Dermis microvascular lymphatic vessel endothelial cell (primary cell): ENCODE results near the gene RAB28. TPM values are rescaled to one million over a fixed set of nuclear protein-coding genes. Genes with fewer than 3 reads are reported as not detected.
"Not testable (repeated sequence)": the region's sequence is repeated elsewhere in the genome, so short reads cannot be mapped to it uniquely, and the experiment has no call there.

Experiments used
- DNase-seq, 2 donors: peaks; one replicate each; pipeline versions ENCODE4 v3.0.0 to v3.0.0-alpha.2; 2010; ENCODE audit warnings: low read depth in 2 of 2
- total RNA-seq: library from RNA; depleted of rRNA; stranded (reverse); fragments of >200 nt; gene quantifications from 2 replicates; pipeline ENCODE4 v1.2.1, GENCODE V29; 2014

Gene RAB28
- total RNA-seq, 1 donor from 2014 or later: 8.9 TPM

DNA sequence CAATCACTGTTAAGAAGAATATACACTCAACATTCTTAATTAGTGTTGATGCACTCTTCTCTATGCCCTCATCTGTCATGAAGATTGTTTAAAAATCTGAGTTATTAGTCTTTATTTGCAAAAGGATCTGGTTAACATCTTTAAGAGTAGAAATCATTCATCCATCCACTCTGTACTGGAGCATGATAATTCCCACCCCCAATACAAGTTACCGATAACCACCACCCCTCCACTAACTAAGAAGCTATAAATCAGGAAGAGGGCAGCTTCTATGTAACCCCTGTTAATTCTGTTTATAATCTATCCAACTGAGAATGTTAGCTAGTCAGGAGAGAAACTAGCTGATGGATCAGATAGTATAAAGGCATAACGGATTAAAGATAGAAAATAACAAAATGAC, 34.5 kb downstream of the RAB28 start:
- no peak for DNase-seq

DNA sequence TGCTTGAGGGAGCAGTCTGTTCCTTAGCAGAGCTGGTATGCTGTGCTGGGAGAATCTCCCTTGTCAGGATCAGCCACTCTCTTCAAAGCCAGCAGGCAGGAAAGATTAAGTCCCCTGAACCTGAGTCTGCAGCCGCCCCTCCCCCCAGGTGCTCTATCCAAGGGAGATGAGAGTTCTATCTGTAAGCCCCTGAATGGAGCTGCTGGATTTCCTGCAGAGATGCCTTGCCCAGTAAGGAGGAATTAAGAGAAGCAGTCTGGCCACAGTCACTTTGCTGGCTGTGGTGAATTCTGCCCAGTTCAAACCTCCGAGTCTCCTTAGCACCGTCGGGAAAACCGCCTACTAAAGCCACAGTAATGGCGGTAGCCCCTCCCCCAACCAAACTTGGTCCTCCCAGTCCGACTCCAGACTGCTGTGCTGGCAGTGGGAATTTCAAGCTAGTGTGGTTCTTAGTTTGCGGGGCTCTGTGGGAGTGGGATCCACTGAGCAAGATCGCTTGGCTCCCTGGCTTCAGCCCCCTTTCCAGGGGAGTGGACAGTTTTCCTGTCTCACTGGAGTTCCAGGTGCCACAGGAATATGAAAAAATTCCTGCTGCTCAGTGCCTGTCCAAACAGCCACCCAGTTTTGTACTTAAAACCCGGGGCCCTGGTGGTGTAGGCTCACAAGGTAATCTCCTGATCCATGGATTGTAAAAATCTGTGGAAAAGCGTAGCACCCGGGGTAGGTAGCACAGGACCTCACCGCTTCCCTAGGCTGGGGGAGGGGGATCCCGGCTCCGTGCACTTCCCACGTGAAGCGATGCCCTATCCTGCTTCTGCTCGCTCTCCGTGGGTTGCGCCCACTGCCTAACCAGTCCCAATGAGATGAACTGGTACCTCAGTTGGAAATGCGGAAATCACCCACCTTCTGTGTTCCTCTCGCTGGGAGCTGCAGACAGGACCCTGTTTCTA, 38.0 kb downstream of the RAB28 start:
- DNase-seq: no peak

DNA sequence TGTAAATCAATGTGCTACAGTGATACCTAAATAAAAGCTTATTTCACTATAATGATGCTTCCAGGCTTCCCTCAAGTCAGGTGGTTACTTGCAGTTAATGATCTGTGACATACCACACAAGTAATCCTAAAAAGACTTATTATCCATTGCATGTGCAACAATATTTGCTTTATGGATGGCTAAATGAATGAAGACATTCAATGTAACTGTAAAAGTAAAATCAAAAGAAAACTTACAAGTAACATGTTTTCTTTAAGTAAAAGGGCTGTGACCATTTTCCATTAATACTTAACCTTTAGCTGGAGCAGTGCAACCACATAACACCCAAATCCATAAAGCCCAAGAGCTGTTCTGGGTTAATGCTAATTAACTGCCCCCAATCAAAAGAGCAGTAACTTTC, 42.6 kb downstream of the RAB28 start:
- no peak for DNase-seq

DNA sequence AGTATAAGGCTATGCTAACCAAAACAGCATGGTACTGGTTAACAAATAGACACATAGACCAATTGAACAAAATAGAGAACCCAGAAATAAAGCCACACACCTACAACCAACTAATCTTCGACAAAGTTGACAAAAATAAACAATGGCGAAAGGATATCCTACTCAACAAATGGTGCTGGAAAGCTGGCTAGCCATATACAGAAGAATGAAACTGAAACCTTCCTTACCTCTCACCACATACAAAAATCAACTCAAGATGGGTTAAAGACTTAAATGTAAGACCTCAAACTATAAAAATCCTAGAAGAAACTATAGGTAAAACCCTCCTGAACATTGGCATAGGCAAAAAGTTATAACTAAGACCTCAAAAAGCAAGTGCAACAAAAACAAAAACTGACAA, 47.2 kb downstream of the RAB28 start:
- DNase-seq: no peak

GRCh38 chr4:13432453-13432852, 51.7 kb downstream of the RAB28 start:
- no peak for DNase-seq

DNA sequence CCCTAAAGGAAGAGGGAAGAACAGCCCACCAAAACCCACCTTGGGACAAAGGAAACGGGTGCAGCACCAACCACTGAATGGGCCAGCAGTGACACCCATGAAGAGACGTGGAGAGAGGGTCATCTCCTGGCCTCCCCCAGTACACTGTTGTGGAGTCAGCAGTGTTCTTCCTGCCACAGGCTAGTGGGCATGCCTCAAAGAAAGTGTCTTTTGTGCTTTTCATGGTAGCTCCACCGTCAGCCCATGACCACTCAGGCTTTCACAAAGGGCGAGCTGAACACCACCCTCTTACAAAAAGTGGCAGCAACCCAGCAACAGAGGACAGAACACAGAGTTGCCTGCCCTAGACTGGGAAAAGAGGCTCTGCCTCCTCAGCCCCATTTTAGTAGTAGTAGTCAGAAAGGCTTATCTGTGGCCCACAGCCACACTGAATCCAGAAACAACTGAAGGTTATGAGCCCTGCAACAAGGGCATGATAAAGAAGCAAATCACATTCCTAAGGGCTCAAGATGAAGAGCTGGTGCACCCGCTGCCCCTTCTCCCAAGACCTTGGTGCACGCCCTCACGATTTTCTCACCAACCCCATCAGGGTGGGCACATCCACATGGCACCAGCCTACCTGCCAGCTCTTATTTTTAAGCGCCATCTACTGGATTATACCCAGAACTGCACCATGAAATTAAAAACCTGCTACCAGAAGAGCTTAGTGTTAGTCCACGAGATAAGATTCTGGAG, 53.1 kb downstream of the RAB28 start:
- DNase-seq: no peak

DNA sequence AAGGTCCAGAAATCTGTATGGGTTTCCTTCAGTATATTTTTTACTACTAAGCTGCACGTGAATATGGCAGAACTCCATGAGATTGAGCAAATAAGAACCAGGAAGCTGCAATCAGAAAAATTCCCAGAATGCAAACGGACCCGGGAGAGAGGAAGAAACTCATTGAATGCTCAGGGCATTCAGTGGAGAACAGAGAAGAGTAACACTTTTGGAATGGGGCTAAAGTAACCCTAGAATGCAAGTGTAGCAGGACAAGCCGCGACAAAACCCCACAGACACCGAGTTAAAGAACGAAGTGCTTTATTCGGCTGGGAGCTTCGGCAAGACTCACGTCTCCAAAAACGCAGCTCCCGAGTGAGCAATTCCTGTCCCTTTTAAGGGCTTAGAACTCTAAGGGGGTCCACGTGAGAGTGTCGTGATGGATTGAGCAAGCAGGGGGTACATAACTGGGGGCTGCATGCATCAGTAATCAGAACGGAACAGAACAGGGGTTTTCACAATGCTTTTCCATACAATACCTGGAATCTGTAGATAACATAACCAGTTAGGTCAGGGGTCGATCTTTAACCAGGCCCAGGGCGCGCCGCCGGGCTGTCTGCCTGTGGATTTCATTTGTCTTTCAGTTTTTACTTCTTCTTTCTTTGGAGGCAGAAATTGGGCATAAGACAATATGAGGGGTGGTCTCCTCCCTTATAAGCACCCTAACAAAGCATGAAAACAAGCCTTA, 56.4 kb downstream of the RAB28 start:
- no peak for DNase-seq

- no peak for DNase-seq
Measured at GRCh38 chr4:13415068-13415785, 68.9 kb downstream of the RAB28 start.

GRCh38 chr4:13413729-13414437, 70.3 kb downstream of the RAB28 start:
- no peak for DNase-seq

DNA sequence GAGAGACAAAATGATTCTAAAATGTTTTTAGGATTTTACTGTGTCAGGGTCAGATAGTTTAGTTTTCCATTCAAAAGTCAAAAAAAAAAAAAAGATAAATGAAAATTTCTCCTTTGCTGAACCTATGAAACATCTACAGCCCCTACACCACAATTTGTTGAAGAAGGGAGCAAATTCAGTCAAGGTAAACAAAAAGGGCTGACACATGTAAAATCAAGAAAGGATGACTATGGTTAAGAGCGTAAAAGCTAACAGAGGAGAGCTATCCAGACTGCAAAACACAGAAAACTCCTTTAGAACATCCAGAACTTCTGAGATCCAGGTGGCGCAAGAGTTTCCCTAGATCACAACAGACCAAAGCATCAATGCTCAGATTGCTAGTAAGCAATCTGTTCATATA, 72.2 kb downstream of the RAB28 start:
- DNase-seq: no peak

DNA sequence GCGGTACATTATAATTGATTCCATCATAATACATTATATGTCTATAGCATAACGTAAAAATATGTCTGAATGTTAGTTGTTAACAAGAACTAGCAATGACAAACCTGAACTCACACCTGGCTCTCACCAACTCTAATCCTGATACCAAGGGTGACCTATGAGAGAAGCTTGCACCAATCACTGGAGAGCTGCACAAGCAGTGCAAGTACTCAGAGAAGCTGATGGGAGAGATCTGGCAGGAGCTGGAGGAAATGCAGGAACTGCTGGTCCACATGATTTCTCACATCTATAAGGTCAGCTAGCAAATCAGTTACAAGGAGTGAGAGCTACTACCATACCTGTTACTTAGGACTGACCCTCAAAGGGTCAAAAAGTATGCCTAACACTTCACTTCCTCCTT, 74.8 kb downstream of the RAB28 start:
- no peak for DNase-seq

DNA sequence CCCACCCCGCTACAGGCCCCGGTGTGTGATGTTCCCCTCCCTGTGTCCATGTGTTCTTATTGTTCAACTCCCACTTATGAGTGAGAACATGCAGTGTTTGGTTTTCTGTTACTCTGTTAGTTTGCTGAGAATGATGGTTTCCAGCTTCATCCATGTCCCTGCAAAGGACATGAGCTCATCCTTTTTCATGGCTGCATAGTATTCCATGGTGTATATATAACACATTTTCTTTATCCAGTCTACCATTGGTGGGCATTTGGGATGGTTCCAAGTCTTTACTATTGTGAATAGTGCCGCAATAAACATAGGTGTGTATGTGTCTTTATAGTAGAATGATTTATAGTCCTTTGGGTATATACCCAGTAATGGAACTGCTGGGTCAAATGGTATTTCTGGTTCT, 78.0 kb downstream of the RAB28 start:
- not testable (repeated sequence) for DNase-seq

GRCh38 chr4:13403833-13404232, 80.3 kb downstream of the RAB28 start:
- no peak for DNase-seq

DNA sequence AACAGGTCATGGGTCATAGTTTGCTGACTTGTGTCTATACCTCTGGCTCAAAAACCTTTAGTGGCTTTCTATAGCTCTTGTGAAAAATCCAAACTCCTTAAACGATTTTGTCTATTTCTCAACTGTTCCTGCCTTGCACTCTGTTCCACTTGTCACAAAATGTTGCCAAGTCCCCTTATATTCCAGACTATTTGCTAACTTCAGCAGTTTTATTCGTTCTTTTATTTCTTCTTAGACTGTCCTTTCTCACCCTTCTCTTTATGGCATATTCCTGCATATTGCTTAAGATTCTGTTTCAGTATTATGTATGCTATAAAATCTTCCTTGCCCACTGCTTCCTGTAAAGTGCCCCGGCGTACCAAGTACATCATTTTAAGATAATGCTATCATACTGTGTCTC, 80.8 kb downstream of the RAB28 start:
- no peak for DNase-seq

DNA sequence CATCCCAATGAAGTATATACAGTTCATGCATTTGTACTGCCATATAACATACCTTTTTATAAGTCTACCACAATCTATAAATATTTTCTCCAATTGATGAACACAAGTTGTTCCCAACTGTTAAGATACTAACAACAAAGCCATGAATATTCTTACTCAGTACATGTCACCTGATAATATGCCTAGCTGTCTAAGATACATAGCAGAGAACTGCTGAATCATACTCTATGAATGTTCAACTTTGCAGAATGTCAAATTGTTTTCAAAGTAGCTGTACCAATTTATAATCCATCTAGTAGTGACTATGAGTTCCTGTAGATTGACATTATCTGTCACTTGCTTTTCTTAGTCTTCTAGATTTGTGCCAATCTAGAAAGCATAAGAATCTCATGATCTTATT, 84.9 kb downstream of the RAB28 start:
- DNase-seq: no peak

DNA sequence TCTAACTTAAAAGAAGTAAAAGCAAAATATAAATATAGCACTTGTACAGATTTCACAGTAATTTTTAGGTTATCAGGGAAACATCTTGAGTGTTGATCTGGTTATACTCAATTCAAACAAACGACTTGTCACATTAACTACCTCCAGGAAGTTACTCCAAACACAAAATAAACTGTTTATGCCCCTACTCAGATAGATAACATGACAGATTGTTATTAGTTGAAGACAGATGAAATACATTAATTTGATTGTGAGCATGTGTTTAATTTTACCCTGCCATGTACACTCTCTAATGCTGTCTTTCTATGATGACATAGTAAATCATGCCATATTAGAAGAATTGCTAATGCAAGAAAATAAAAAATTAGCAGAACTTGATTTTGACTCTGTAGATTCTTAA, 88.0 kb downstream of the RAB28 start:
- DNase-seq: no peak

GRCh38 chr4:13389901-13390300, 94.2 kb downstream of the RAB28 start:
- DNase-seq: not testable (repeated sequence)

GRCh38 chr4:13386405-13387107, 97.6 kb downstream of the RAB28 start:
- DNase-seq: no peak

GRCh38 chr4:13384055-13384454, 100.1 kb downstream of the RAB28 start:
- DNase-seq: no peak
